Measurements from ENCODE around the gene AHCTF1.

The AHCTF1 gene

DNA sequence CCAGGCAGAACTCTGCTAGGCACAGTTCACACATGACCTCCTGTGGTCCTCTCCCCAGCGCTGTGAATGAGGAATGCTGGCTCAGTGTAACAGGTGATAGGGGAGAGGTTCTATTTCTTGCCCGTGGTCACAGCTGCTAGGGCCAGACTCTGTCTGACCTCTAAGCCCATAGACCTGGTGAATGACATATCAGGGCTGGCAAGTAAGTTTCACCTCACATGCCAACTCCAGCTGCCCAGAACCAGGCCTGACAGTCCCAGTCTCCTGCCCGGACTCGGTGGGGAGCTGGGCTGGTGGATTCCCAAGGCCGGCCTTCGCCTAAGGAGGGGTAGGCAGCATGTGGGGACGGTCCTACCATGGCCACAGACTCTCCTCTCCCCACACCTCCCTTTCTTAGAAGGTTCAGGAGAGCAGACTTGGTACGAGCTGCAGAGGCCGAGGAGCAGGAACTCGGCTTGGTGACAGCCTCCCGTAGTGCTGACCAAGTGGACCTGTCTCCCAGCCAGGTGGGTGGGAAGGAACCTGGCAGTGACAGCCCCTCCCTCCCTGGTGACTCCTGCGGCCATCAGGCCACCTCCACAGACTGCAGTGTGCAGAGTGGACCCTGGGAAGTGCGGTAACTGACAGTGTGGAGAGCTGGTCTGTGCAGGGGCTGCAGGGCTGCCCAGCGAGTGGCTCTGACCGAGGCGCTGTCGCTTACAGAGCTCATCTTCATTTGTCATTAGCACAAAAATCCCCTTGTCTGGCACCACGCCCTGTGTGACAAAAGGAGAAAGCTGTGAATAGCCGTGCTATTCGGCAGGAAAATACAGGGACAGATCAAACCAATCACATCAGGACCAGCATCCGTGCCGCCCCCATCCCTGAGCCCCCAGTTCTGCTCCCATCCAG is 132.9 kb downstream of the AHCTF1 start:
- DNase-seq (ENCODE audit: low read depth), result no peak

DNA sequence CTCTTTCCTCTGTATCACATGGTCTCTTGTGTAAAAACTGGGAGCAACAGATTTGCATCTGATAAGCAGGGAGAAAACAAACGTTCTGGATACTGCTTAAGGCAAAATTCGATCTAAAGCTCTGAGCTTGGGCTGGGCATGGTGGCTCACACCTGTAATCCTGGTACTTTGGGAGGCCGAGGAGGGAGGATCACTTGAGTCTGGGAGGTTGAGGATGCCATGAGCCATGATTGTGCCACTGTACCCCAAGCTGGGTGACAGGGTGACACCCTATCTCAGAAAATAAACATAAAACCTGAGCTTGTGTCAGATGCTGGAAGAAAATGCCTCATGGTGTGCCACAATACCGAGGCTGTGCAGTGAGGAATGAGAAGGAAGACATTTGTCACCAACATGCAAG is 133.6 kb downstream of the AHCTF1 start:
- no peak for DNase-seq (ENCODE audit: low read depth)

DNA sequence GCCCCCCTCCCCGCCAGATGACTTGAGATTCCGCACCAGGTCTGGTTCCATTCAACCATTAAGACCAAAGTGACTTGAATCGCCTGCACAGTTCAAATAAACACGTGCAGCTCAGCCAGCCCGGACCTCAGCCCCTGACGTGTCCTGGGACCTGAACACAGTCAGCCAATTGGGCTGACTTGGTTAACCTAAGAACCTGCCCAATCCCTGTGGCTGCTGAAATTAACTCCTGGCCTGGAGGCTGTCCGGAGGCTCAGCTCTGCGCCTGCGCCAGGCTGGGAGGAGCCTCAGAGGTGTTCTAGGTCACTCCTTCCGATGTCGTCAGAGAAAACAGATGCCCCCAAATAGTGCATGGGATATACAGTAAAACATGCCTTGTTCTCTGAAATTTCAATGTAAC is 134.2 kb downstream of the AHCTF1 start:
- no peak for DNase-seq (ENCODE audit: low read depth)

DNA sequence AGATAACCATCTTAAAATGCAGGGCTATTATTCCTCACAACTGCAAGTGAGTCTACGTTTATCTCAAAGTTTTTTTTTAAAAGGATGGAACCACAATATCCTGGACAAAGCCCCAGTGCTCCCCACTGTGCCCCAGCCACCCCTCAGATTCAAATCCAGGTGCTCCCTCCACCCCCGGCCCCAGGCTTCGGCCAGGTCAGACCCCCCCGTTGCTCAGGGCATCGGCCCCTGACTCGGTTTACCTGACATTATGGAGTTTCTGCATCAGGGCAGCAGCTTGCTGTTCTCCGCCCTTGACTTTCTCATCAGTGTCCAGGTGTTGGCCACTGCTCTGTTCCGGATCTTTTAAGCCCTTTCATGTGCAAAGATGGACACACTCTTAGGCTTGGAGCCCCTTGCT is 134.6 kb downstream of the AHCTF1 start:
- DNase-seq (ENCODE audit: low read depth), result no peak

DNA sequence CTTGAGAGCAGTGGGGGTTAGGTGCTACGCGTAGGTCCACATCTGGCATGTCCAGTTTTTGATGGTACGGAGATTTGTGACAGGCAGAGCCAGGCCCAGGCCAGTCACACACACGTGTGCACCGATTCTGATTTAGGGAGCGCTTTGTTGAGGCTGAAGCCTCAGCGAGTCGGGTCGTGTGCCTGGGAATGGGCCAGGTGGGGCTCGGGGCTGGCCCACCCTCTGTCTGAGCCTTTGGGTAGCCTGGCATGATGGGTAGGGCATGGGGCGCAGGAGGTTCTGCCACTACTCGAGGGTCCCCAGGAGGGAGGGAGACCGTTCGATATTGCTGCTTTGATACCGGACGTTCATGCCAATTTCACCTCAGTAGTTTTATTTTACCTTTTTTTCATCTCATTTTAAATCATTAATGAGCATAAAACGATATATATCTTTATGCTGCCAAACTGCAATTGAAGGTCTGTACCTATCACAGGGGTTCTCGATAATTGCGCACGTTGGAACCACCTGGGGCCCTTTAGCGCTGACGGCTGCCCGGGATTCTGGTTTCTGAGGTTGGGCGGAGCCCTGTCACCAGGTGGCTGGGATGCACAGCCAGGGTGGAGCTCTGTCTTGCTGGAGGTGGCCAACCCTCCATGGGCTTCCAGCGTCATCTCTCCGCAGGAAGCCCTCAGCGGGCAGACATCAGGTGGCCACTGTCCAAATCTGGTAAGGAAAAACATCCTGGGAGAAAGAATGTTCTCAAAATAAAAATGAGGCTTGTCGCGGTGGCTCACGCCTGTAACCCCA is 135.6 kb downstream of the AHCTF1 start:
- DNase-seq (ENCODE audit: low read depth), result no peak

DNA sequence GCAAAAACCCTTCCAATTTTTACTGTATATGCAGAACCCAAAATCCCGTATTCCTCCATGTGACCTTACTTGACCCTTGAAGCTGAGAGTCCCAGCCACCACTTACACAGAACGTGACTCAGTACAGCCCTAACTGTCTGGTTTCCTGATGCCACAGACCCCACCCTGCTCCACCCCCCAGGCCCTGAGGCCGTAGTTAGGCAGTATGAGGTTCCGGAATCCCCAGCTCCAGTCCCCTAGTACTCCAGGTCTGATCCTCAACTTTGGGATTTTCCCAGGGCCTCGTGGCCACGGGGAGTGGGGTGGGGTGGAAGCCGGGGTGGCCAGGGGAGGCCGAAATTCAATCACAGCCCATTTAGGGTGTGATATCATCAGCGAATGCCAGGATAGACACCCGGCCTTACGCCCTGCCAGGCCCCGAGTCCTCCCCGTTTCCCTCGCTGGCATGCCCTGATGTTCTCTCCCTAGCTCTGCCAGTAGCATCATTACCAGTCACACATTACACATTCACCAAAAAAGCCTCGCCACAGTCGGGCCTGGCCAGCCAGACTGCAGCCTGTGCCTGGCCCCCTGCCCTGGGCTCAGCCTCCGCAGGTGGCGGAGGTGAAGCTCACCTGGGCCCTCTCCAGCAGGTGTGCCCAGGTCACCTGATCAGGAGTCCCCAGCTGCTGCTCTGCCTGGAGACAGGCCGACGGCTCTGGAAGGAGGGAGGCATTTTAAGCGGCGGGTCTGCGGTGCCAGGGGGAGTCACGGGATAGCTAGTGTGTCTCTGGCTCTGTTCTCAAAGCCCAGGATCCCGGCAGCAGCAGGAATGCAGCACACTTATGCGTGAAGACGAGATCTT is 136.7 kb downstream of the AHCTF1 start:
- DNase-seq (ENCODE audit: low read depth), result peak; percentile 25

DNA sequence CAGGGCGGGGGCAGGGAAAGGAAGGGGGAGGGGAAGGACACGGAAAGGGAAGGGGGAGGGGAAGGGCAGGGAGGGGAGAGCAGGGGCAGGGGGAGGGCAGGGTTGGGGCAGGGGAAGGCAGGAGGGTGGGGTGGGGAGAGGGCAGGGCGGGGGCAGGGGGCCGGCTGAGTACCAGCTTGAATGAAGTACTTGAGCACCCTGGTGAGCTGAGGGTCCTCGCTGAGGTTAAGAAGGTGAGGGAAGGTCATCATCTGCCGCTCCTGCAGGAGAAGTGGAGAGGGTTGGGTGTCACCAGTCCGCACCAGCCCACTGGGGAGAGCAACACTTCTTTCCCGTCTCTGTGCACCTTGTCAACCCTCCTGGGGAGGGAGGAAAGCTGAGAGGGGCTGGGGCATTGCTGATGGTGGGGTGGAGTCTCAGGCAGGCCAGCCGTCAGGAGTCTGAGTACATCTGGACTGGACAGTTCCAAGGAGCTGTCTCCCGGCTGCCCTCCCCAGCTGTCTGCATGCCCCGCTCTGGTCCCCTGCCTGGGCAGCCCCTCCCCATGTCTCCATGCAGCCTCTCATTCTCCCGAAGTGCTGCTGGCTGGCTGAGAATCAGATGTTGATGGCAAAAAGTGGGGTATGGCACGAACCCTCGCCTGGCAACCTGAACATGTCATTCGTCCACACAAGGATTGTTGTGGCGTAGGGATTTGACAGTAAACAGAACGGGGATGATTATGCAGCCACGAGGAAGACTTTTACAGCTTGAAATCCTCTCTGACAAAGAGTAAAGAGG is 137.5 kb downstream of the AHCTF1 start:
- DNase-seq (ENCODE audit: low read depth), result no peak

DNA sequence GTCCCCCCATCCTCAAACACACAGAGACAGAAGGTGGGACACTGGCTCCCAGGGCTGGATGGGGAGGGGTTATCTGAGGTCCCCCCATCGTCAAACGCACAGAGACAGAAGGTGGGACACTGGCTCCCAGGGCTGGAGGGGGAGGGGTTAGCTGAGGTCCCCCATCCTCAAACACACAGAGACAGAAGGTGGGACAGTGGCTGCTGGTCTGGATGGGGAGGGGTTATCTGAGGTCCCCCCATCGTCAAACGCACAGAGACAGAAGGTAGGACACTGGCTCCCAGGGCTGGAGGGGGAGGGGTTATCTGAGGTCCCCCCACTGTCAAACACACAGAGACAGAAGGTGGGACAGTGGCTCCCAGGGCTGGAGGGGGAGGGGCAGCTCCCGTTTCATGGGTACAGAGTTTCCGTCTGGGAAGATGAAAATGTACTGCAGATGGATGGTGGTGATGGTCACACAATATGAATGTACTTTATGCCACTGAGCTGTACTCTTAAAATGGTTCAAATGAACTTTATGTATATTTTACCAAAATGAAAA is 138.3 kb downstream of the AHCTF1 start:
- DNase-seq (ENCODE audit: low read depth), result no peak

DNA sequence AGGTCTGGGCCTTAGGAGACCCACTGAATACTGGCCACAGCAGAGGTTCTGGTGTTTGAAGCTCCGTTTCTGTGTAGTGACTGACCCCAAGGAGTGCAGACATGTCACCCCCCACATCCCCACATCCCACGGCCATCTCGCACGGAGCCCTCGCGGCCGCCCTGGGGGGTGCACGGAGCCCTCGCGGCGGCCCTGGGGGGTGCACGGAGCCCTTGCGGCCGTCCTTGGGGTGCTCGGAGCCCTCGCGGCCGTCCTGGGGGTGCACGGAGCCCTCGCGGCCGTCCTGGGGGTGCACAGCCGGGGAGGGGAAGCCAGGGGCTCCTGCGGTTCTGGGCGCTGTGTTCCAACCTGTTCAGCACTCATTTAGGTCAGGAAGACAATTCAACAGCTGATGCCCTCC is 139.1 kb downstream of the AHCTF1 start:
- no peak for DNase-seq (ENCODE audit: low read depth)

DNA sequence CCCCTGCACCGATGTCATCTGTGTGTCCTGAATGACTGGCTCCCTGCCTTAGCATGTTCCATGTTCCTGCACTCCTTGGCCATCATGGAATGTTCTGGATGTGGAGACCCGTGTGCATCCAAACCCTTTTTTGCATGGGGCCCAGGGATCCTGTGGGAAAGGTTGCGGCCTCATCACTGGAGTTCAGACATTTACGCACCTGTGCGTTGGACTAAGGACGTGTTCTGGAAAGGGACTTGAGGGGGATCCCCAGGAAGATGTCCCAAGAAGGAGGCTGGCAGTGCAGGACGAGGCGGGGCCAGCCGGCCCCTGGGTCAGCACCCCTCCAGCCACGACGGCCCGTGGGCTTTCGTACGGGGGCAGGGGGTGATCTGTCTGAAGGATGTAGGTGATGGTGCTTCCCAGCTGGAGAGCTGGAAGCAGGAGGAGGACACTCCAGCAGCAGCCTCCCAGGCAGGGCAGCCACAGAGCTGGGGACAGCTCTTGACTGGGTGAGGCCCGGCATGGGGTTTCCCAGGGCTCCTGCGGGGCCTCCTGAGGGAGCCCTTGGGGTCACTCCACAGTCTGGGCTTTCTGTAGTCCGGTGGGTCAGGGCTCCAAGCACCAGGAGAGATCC is 140.3 kb downstream of the AHCTF1 start:
- DNase-seq (ENCODE audit: low read depth), result no peak

DNA sequence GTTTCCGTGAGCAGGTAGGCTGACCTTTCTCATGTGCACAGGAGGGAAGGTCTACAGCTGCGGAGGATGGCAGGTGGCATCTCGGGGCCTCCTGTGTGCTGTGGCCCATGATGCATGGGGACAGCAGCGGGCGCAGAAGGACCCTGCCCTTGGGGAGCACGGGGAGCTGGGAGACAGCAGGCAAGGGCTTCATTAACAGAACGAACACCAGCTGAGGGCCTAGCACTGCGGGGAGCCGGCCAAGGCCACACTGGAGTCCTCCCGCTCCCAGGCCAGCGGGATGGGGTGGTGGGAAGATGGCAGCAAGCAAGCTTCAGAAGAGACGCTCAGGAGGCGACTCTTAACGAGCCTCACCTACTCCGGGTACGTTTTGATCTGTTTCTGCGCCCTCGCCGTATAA is 140.9 kb downstream of the AHCTF1 start:
- no peak for DNase-seq (ENCODE audit: low read depth)

DNA sequence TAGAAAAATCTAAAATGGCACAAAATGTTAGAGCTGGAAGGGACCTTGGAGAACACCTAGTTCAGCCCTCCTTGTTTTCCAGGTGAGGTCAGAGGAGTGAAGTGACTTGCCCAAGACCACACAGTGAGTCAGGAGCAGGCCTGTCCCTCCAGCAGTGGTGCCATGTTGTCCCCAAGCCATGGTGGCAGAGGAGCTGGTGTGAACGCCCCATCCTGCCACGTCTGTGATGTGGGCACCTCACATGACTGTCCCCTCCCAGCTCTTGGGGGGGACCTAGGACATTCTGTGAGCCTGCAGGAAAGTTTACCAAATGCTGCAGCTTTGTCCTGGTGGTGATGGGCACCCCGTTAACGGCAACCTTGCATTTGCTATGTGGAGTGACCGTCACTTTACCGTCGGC is 141.4 kb downstream of the AHCTF1 start:
- DNase-seq (ENCODE audit: low read depth), result no peak

DNA sequence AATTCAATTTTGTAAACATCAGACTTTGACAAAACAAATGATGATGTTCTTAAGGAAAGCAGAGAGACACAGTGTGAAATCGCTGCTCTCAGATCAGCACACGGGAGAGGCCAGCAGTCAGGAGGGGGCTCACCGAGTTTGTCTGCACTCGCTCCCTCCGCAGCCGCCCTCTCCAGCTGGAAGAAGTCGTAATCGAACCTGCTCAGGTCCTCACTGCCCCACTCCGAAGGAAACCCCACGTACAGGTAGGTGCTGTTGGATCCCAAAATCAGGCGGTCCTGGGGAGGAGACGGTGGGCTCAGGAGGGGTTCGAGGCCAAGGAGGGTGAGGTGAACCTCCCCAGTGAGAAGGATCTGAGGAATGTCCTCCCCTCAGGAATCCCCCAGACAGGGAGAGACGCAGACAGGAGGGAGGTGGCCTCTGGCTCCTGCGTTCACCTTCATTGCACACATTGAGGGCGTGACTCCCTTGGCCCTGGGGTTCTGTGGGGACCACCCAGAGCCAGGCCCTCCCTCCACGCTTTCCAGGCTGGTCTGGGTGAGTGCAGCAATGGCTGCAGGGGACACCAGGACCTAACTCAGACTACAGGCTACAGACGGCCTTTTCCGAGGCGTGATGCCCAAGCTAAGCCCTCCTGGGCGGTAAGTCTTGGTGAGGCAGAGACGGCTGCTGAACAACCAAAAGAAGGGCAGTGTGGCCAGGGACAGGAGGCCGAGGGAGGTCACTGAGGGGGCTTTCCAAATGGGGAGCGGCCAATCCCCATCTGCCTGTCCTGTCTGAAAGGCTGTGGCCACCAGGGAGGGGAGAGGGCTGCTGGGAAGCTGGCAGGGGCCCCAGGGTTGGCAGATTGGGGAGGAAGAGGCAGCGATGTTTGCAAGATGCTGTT is 142.1 kb downstream of the AHCTF1 start:
- DNase-seq (ENCODE audit: low read depth), result no peak

All from stromal cell of bone marrow (primary cell).